AML-193 (cell line): ENCODE data around the gene UFD1.

ENCODE experiments used
- DNase-seq, 2 experiments: peaks; one replicate each; lab custom pipeline; 2025; lab: John Stamatoyannopoulos, UW

The UFD1 gene

GRCh38 chr22:19470010-19470409, 9.0 kb downstream of the UFD1 start:
- DNase-seq = no peak

GRCh38 chr22:19469421-19469820, 9.6 kb downstream of the UFD1 start:
- DNase-seq = no peak

- no peak for DNase-seq
Measured at GRCh38 chr22:19467912-19468311, 11.1 kb downstream of the UFD1 start.

DNA sequence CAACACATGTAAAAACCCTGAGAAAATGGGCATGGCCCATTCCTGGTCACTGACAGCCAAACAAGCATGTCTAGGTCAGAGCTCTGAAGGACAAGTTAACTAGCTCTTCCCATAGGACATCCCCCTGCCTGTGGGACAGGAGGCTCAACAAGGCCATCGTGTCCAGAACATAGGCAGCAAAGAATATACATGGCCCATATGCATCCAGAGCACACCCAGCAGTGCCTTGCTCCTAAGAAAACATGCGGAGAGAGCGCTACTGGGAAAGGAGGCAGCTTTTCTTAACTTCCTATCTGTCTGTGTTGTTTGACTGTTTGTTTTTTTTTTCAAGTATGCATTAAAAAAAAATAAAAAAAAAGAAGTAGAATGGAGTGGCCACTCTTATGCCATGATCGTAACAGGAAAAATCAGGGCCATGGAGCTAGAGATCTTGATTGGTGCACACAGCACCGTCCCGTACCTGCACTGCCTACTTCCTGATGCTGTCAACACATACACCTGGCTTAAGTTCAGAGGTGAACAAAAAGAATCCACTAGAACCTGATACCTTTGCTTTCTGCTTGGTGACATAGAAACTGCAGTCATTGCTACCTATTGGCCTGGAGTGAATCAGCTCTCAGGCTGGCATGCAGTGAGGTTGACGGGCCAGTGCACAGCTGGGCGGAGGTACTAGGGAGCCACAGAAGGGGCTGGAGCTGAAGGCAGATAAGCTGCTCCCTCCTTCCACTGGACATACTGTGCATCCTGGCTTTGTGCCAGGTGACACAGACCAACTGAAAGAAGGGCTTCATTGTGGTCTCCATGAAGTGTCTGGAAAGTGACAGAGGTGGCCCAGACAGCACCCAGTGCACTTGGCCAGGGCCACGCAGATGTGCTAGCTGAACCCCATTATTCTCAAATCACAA, 11.9 kb downstream of the UFD1 start:
- DNase-seq = no peak

DNA sequence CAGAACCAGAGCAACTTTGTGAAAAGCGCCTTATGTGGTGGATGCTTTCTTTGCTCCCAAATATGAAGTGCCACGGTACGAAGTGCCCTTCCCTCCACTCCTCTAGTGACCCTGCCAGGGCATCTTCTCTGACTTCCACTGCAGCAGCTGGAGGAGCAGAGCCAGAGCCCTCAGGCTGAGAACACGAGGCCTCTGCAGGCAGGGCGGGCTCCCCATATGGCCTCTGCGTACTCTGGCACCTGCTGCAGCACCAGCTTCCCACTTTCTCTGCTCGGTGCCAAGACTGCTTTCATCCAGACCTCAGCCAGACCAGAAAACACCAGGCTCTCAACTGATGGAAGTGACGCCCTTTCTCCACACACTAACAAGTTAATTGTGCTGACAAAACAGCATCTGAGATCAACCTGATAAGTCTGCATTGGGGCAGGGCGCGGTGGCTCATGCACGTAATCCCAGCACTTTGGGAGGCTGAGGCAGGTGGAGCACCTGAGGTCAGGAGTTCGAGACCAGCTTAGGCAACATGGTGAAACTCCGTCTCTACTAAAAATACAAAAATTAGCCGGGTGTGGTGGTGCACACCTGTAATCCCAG, 12.8 kb downstream of the UFD1 start:
- no peak for DNase-seq

GRCh38 chr22:19464975-19465374, 14.0 kb downstream of the UFD1 start:
- DNase-seq = no peak

DNA sequence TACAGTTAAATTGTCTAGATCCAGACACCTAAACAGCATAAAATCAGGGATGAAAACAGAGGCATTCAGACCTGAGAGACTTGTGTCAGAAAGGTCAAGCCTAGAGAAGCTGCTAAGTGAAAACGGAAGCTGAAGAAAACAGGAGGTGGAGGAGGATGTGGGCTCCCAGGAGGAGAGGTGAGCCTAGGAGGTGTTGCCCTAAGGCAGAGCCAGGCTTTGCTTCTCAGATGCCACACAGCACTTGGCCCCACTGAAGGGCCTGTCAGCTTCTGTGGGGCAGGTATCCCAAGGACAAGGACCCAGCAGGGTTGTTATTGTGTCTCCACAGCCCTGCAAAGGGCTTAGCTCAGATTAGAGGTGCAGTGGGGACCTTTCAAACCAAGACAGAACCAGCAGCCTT, 14.4 kb downstream of the UFD1 start:
- DNase-seq = no peak

- DNase-seq = no peak
Measured at GRCh38 chr22:19463491-19464469, 15.2 kb downstream of the UFD1 start.

GRCh38 chr22:19463008-19463407, 16.0 kb downstream of the UFD1 start:
- no peak for DNase-seq

DNA sequence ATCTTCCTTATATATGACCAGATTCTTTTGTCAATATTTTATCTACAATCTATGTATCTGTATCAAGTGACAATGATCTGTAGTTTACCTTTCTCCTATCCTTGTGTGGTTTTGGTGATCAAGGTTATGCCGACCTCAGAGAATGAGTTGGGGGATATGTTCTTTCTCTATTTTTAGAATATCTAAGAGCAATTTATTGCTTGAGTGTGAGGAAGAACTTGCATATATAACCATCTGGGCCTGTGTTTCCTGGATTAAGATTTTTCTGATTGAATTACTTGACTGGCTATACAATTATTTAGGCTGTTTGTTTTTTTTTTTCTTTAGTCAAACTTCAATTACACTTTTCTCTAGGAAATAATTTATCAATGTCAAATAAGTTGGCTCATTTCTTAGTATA, 17.5 kb downstream of the UFD1 start:
- no peak for DNase-seq

GRCh38 chr22:19460036-19460435, 19.0 kb downstream of the UFD1 start:
- DNase-seq = no peak

- no peak for DNase-seq
Measured at GRCh38 chr22:19457828-19458428, 21.1 kb downstream of the UFD1 start.

DNA sequence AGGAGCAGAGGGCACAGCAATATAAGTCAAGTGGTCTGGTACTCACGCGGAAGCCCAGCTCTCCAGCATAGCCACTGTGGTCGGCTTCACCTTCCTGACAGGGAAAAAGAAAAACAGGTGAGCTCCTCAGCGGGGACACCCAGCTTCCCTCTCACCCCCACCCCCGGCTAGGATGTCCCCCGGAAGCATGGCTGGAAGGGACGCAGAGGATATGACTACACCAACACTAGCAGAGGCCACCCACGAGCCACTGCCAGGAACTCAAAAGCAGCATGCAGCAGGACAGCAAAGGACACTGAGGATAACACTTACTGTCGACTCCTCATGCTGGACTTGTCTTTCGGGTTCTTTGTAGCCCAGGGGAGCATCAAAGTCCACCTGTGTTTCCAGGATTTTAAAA, 22.5 kb downstream of the UFD1 start:
- DNase-seq = no peak

GRCh38 chr22:19455585-19456370, 23.2 kb downstream of the UFD1 start:
- no peak for DNase-seq

DNA sequence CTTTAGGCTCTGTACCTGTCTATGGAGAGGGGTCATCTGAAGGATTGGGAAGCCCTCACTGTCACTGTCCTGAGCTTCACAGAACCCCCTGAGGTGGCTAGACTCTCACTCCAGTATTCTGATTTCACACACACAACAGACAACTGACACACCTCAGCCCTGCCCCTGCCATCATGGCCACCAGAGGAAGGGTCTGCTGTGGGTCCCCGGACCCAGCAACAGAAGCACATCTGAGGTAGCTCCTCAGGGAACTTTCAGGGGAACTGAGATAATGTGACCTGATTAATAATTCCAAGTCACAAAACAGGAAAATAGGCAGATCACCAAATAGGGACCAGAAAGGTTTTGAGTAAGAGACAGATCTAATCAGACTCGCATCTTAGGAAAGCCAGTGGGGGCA, 24.0 kb downstream of the UFD1 start:
- no peak for DNase-seq

GRCh38 chr22:19454156-19454555, 24.8 kb downstream of the UFD1 start:
- DNase-seq = no peak

DNA sequence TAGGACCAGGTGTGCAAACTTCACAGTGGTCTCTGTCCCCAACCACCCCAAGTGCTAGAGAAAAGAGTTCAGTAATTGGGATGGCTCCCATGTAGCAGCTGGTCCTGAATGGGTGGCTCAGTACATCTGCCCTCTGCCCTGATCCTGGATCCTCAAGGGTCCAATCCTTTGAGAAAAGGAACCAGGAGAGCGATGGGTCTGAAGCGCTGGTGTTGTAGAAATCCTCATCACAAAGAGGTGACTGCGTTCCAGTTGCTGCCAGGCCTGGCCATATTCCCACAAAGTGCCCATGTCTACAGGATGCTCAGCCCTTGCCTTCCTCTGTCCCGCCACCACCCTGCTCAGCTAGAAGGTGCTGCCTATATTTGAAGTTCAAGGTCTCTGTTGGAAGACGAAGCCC, 25.3 kb downstream of the UFD1 start:
- no peak for DNase-seq

DNA sequence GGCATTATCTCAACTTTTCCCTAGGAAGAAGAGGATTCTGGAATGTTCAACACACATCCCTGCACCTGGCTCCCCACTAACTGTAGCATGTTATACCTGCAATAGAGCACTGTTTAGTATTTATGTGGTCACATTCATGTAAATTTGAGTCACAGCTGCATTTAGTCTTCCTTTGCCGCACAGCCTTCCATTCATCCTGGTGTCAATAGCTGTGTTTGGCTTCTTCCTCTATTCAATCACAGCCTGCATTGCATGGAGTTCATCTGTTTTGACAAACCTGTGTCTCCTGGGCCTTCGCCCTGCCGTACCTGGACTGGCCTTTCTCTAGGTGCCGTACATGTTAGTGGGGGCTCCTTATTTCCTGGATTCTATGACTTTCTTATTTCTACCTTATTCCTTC, 27.4 kb downstream of the UFD1 start:
- no peak for DNase-seq

GRCh38 chr22:19450363-19451175, 28.4 kb downstream of the UFD1 start:
- DNase-seq = no peak

DNA sequence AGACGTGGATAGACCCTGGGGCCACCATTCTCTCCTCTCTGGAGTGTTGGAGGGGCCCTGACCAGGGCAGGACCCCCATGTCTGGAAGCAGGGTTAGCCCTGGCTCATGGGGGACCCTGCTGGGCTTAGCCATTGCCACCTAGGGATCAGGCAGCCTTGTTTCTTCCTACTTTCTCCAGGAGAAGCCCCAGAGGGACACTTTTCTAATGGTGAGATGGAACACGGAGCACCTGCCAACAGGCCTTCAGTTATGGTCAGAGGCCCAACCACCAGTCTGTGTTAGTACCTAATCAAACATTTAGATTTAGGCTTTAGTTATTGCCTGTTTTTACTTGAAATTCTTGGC, 29.6 kb downstream of the UFD1 start:
- DNase-seq = no peak
